Smooth muscle cell (in vitro differentiated cells): ENCODE results near the gene FRMD4A. TPM values are rescaled to one million over a fixed set of nuclear protein-coding genes. Genes with fewer than 3 reads are reported as not detected.

Experiments used
- DNase-seq: peaks from one replicate; lab custom pipeline; 2025; ENCODE audit not compliant: unreplicated experiment; lab: John Stamatoyannopoulos, UW
- H2AFZ ChIP-seq: fragments of 200-600 bp; sonication (generic); 2 replicates; pipeline ENCODE4 v1.6.0; 2016; ENCODE audit warnings: antibody characterized with exemption, low read depth, mild to moderate bottlenecking
- H3F3A ChIP-seq: fragments of 200-600 bp; sonication (generic); 2 replicates; pipeline ENCODE4 v1.6.0; 2017; ENCODE audit warnings: antibody characterized with exemption, low read depth
- H3K27ac ChIP-seq: fragments of 200-600 bp; sonication (generic); 2 replicates; pipeline ENCODE4 v1.5.1; 2016; ENCODE audit warnings: low read depth, mild to moderate bottlenecking
- H3K27me3 ChIP-seq: fragments of 200-600 bp; sonication (generic); 2 replicates; pipeline ENCODE4 v1.6.1; 2016; ENCODE audit warnings: low read depth, mild to moderate bottlenecking
- H3K36me3 ChIP-seq: fragments of 200-600 bp; sonication (generic); 2 replicates; pipeline ENCODE4 v1.5.1; 2016; ENCODE audit warnings: low read depth
- H3K4me1 ChIP-seq: fragments of 200-600 bp; sonication (generic); 2 replicates; pipeline ENCODE4 v1.5.1; 2016; ENCODE audit warnings: low read depth
- H3K4me2 ChIP-seq: fragments of 200-600 bp; sonication (generic); 2 replicates; pipeline ENCODE4 v1.6.0; 2016; ENCODE audit warnings: mild to moderate bottlenecking
- H3K4me3 ChIP-seq: fragments of 200-600 bp; sonication (generic); 2 replicates; pipeline ENCODE4 v1.5.1; 2016; ENCODE audit warnings: mild to moderate bottlenecking
- H3K79me2 ChIP-seq: fragments of 200-600 bp; sonication (generic); 2 replicates; pipeline ENCODE4 v1.6.0; 2016; ENCODE audit warnings: low read depth, mild to moderate bottlenecking
- H3K9ac ChIP-seq: fragments of 200-600 bp; sonication (generic); 2 replicates; pipeline ENCODE4 v1.6.0; 2016; ENCODE audit warnings: low read depth
- H3K9me3 ChIP-seq: fragments of 200-600 bp; sonication (generic); replicated peaks from 2 replicates; pipeline ENCODE4 v1.5.1; 2016; ENCODE audit warnings: low read depth
- H4K20me1 ChIP-seq: fragments of 200-600 bp; sonication (generic); 2 replicates; pipeline ENCODE4 v1.6.0; 2016; ENCODE audit warnings: low read depth
- WGBS: methylation state at CpG from one replicate; pipeline ENCODE4 v1.1.7; 2016; ENCODE audit warnings: low lambda C conversion rate; 5-methylcytosine and 5-hydroxymethylcytosine counted together
- polyA plus RNA-seq: library from polyadenylated mRNA; unstranded; fragments of >200 nt; fragmentation: Nextera tagmentation; extraction: Ambion mirVana; gene quantifications from 2 replicates; pipeline ENCODE4 v1.2.1, GENCODE V29; 2016
- total RNA-seq: library from RNA; depleted of rRNA; stranded (reverse); fragments of >200 nt; gene quantifications from 2 replicates; pipeline ENCODE4 v1.2.3, GENCODE V29; 2014
- TF ChIP-seq, protein P1 (sequence below): fragments of 200-600 bp; sonication (generic); IDR thresholded peaks from 2 replicates; pipeline ENCODE4 v1.5.1; 2017; ENCODE audit warnings: borderline replicate concordance, mild to moderate bottlenecking, antibody characterized with exemption; ENCODE audit not compliant: insufficient read depth, poor library complexity, severe bottlenecking

The FRMD4A gene
- total and polyA plus RNA-seq, 2 experiments from 2014 or later, result 3.0 to 5.4 TPM

DNA sequence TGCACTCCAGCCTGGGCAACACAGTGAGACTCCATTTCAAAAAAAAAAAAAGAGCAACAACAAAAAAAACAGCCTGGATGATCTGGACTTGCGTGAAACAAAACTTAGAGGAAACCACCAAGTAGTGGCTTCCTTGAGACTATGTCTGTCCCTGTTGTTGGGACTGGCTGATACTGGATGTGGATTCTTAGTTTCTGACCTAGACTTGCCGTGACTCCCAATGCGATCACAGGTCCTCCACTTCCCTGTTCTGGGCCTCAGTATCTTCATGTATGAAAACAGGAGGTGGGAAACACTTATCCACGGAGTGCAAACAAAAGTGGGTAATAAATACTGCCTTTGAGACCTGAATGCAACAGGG lies 618.3 kb downstream of the FRMD4A start:
- no peak overlapping the region for H2AFZ ChIP-seq
- peak overlapping the region; percentile 25 for H3K9ac ChIP-seq
- no peaks in the 10 kb centered on the region for H3K79me2 ChIP-seq
- H3K36me3 ChIP-seq, result no peaks in the 10 kb centered on the region
- peaks cover 10% of the 10 kb centered on the region for H3F3A ChIP-seq
- H4K20me1 ChIP-seq, result no peaks in the 10 kb centered on the region
- no peaks in the 10 kb centered on the region for H3K9me3 ChIP-seq
- no peaks in the 10 kb centered on the region for H3K27me3 ChIP-seq
- TF ChIP-seq, protein P1, sequence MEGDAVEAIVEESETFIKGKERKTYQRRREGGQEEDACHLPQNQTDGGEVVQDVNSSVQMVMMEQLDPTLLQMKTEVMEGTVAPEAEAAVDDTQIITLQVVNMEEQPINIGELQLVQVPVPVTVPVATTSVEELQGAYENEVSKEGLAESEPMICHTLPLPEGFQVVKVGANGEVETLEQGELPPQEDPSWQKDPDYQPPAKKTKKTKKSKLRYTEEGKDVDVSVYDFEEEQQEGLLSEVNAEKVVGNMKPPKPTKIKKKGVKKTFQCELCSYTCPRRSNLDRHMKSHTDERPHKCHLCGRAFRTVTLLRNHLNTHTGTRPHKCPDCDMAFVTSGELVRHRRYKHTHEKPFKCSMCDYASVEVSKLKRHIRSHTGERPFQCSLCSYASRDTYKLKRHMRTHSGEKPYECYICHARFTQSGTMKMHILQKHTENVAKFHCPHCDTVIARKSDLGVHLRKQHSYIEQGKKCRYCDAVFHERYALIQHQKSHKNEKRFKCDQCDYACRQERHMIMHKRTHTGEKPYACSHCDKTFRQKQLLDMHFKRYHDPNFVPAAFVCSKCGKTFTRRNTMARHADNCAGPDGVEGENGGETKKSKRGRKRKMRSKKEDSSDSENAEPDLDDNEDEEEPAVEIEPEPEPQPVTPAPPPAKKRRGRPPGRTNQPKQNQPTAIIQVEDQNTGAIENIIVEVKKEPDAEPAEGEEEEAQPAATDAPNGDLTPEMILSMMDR, result no peak
- H3K27ac ChIP-seq, result peak overlapping the region; percentile 76
- no peak overlapping the region for H3K4me3 ChIP-seq
- WGBS, result 65% methylated on average over 4 of the region's 4 CpGs
- no peak for DNase-seq
- peaks cover 16% of the 10 kb centered on the region for H3K4me1 ChIP-seq
- H3K4me2 ChIP-seq, result peak overlapping the region; percentile 52

DNA sequence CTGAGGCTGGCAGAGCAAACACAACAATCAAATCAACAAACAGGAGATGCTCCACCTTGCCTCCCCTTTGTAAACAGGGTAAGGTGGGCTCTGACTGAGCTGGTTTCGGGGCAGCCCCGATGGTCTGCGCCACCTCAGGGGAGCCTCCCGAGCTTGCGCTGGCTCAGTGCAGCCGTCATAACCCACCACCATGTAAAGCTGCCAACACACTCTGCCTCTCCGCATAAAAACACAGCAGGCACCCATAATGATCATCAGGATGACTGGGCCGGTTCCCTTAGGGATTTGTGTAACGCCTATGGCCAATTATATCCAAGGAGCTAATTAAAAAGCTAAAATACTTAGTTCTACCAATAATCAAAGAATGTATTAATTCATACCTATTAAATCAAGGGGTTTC lies 619.4 kb downstream of the FRMD4A start:
- H3K36me3 ChIP-seq, result no peaks in the 10 kb centered on the region
- no peak overlapping the region for H3K4me2 ChIP-seq
- H3K9ac ChIP-seq, result no peak overlapping the region
- no peak overlapping the region for H2AFZ ChIP-seq
- no peaks in the 10 kb centered on the region for H3K79me2 ChIP-seq
- peaks cover 17% of the 10 kb centered on the region for H3F3A ChIP-seq
- H3K27ac ChIP-seq, result peak overlapping the region; percentile 76
- H4K20me1 ChIP-seq, result no peaks in the 10 kb centered on the region
- WGBS, result 79% methylated on average over 9 of the region's 9 CpGs
- H3K9me3 ChIP-seq, result no peaks in the 10 kb centered on the region
- peaks cover 28% of the 10 kb centered on the region for H3K4me1 ChIP-seq
- no peak for DNase-seq
- TF ChIP-seq, protein P1, result no peak
- H3K27me3 ChIP-seq, result no peaks in the 10 kb centered on the region
- no peak overlapping the region for H3K4me3 ChIP-seq

DNA sequence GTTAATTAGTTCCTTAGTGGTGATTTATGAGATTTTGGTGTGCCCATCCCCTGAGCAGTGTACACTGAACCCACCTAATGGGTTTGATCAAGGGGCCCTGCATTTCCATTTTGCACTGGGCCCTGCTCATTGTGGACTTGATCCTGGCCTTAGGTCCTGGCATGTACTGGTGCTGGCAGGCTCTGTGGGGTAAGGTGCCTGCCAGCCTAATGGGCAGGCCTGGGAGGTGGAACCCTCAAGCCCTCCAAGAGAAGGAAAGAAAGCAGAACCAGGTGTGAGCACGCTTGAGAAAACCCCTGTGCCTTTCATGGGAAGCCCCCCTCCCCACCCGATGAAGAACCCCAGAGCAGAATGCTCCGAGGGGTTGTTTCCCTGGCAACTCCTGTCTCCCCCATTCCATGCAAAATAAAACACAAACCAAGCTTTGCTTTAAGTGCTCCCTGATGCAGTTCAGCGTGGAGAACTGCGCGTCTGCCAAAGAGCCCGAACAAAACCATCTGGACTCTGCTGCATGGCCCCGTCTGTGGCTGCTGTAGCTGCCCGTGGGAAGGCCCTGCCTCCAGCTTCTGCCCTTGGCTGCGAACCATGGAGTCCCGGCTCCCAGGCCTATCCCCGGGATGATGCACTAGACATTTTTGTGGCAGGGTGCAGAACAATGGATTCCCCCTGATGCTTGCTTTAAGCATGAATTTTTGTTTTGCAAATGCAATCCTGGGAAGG lies 620.6 kb downstream of the FRMD4A start:
- H3K79me2 ChIP-seq, result no peaks in the 10 kb centered on the region
- H3K27ac ChIP-seq, result no peak overlapping the region
- H3K9me3 ChIP-seq, result no peaks in the 10 kb centered on the region
- 90% methylated on average over 12 of the region's 12 CpGs for WGBS
- H2AFZ ChIP-seq, result no peak overlapping the region
- TF ChIP-seq, protein P1, result no peak
- no peaks in the 10 kb centered on the region for H4K20me1 ChIP-seq
- no peak for DNase-seq
- no peak overlapping the region for H3K4me3 ChIP-seq
- no peak overlapping the region for H3K4me2 ChIP-seq
- peaks cover 35% of the 10 kb centered on the region for H3K4me1 ChIP-seq
- no peaks in the 10 kb centered on the region for H3K36me3 ChIP-seq
- peaks cover 17% of the 10 kb centered on the region for H3F3A ChIP-seq
- no peaks in the 10 kb centered on the region for H3K27me3 ChIP-seq
- H3K9ac ChIP-seq, result no peak overlapping the region

DNA sequence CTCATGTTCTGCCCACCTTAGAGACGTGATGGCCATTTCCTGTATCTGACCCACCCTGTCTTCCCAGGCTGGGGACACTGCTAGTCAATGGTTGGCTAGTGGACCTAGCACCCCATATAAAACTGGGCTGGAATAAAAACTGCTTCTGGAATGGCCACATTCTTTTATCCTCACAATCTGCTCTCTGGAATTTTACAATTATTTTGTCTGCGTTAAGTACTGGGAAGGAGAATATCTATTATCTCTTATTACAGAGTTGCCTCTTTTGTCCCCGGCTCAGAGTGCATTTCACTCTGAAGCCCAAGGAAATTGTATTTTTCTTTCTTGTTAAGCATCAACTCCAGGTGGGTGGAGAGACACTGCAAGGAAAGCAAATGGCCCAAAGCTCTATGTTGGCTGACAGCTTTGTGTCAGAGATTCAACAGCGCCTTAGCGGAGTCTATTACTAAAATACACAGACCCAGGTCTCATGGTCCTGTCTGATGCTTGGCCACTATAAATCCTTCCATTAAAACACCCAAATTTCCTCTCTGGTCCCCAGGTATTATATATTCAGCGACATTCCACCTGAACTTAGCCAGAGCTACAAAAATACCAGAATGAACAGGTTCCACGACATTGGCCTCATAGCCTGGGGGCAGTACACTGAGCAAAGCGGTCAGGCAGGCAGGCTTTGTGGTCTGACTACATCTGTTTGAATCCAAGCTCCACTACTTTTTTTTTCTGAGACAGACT lies 622.3 kb downstream of the FRMD4A start:
- Histone ChIP-seq H3K4me3 (peak overlapping the region; percentile 76), H3K4me2 (peak overlapping the region; percentile 100), H3K79me2 (no peaks in the 10 kb centered on the region), H3K27me3 (no peaks in the 10 kb centered on the region), H4K20me1 (no peaks in the 10 kb centered on the region), H3K27ac (peak overlapping the region; percentile 71), H3K9ac (no peak overlapping the region), H3K4me1 (peaks cover 35% of the 10 kb centered on the region), H3K9me3 (no peaks in the 10 kb centered on the region), H3F3A (peaks cover 17% of the 10 kb centered on the region), H2AFZ (peak overlapping the region; percentile 96), H3K36me3 (no peaks in the 10 kb centered on the region)
- TF ChIP-seq, protein P1, result no peak
- DNase-seq, result no peak
- 47% methylated on average over 8 of the region's 8 CpGs for WGBS
